Subcutaneous adipose tissue (tissue), 4 donors: Measurements from ENCODE around the gene CCDC137. TPM values are rescaled to one million over a fixed set of nuclear protein-coding genes. Genes with fewer than 3 reads are reported as not detected.

Source experiments
- CTCF ChIP-seq: fragments of 450-650 bp; IDR thresholded peaks from one replicate; pipeline ENCODE4 v1.5.1; 2016; ENCODE audit warnings: low read depth, mild to moderate bottlenecking, control low read depth, antibody characterized with exemption, moderate library complexity
- total RNA-seq, 4 donors: library from RNA; depleted of rRNA; stranded (reverse); fragments of >200 nt; gene quantifications; one replicate each; pipeline ENCODE4 v1.1.0, GENCODE V29; 2016

Gene CCDC137
- total RNA-seq, 4 donors from 2014 or later, result 7.0 to 11.1 (median 8.5) TPM

GRCh38 chr17:81676906-81677305 is 10.4 kb downstream of the CCDC137 start:
- TF ChIP-seq CTCF, result no peak

- no peak for TF ChIP-seq CTCF
Observed at GRCh38 chr17:81680150-81680549, 13.6 kb downstream of the CCDC137 start.

GRCh38 chr17:81681672-81682071 is 15.1 kb downstream of the CCDC137 start:
- no peak for TF ChIP-seq CTCF

- TF ChIP-seq CTCF, result no peak
Observed at GRCh38 chr17:81682565-81683207, 16.1 kb downstream of the CCDC137 start.

- no peak for TF ChIP-seq CTCF
Observed at GRCh38 chr17:81683208-81683583, 16.7 kb downstream of the CCDC137 start.

GRCh38 chr17:81683584-81684441 is 17.3 kb downstream of the CCDC137 start, which contains the start of the genes ARL16 and HGS:
TSS of gene ARL16 (minus strand) at chr17:81683797. CDS start at chr17:81683753, 44 bp downstream.
TSS of gene HGS (plus strand) at chr17:81684011. CDS start at chr17:81684067, 56 bp downstream.
- no peak for TF ChIP-seq CTCF

- TF ChIP-seq CTCF, result no peak
Observed at GRCh38 chr17:81684442-81684911, 17.9 kb downstream of the CCDC137 start.
